NCI-H2029 treated with DMSO at 0.1 percent for 48 hours (cell line): ENCODE data around the gene SNX25.
"Not testable (repeated sequence)": the region's sequence is repeated elsewhere in the genome, so short reads cannot be mapped to it uniquely, and the experiment has no call there.

Experiments
- DNase-seq: peaks from one replicate; lab custom pipeline; 2025; lab: John Stamatoyannopoulos, UW

The SNX25 gene

DNA sequence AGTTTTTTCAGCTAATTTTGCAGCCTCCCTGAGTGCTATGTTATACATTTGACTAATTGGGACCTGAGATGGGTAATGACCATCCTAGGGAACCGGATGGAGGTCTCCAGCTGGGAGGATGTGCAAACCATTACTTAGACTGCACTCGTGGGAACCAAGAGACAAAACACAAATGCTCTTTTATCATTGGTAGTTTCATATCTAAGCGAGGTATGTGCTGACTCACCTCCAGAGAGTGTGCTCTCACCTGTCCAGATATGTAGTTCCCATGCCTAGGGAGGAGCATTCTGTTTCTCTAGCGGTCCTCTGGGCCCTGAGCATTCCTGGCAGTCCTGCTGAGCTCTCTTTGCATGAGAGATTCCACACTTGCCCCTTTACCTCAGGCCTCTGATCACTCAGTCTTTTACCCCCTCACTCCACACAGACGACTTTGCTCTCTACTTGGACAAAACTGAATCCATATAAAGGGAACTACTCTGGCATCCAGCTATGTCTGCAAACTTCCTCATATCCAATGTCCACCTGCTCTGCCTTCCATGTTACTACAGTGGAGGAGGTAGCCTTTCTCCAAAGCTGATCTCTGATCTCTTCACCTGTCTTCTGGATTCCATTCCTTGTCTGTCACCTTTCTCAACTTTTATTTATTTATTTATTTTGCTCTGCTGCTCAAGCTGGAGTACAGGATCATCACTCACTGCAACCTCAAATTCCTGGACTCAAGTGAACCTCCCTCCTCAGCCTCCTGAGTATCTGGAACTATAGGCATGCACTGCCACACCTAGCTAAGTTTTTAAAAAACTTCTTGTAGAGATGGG is 97.9 kb downstream of the SNX25 start:
- no peak for DNase-seq

DNA sequence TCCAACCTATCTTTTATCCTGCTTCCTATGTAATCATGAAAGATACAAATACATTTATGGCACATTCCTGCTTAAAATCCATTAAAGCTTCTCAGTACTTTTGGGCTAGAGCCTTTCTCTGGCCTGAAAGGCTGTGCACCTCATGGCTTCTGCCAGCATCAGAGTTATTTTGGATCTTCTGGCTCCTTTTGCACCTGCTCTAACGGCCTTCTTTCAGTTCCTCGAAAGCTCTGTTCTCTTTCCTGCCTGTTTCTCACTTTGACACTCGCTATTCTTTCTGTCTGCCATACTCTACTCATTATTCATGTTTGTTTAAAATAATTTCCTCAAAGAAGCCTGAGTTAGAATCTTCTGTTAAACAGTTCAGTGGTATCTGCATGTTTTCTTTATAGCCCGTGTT is 100.4 kb downstream of the SNX25 start:
- DNase-seq, result no peak

GRCh38 chr4:185311113-185311888 is 101.9 kb downstream of the SNX25 start:
- DNase-seq, result no peak

DNA sequence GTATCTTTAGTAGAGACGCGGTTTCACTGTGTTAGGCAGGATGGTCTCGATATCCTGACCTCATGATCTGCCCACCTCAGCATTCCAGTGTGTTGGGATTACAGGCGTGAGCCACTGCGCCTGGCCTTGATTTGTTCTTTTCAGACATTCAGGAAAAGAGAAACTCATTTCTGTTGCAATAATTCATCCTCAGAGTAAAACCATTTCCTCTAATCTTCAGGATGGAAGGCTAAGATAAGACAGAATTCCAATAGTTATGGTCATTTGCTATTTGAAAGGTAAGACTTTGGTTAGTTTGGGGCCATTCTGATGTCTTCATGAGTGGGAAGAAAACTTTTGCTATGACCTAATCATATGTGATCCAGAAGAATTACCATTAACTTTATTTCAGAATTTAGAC is 103.3 kb downstream of the SNX25 start:
- DNase-seq, result no peak

DNA sequence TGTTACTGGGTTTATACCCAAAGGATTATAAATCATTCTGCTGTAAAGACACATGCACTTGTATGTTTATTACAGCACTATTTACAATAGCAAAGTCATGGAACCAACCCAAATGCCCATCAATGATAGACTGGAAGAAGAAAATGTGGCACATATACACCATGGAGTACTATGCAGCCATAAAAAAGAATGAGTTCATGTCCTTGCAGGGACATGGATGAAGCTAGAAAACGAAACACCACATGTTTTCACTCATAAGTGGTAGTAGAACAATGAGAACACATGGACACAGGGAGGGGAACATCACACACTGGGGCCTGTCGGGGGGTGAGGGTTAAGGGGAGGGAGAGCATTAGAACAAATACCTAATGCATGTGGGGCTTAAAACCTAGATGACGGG is 108.1 kb downstream of the SNX25 start:
- not testable (repeated sequence) for DNase-seq

GRCh38 chr4:185317880-185318279 is 108.5 kb downstream of the SNX25 start:
- no peak for DNase-seq

DNA sequence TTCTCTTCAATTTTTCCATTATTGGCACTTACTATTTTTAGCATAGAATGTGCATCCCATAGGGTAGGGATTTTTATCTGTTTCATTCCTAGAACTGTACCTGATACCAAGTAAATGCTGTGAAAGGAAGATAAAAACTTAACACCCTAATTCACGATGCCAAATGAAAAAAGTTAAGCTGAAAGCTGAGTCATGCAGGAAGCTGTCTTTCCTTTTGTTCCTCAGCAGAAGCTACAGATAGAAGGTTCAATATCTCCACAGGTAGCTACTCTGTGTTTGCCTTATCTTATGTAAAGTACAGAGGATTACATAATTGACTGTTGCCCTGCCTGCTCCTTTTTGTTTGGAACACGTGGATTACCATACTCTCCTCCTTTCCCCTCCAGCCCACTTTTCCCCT is 109.3 kb downstream of the SNX25 start:
- DNase-seq, result no peak

DNA sequence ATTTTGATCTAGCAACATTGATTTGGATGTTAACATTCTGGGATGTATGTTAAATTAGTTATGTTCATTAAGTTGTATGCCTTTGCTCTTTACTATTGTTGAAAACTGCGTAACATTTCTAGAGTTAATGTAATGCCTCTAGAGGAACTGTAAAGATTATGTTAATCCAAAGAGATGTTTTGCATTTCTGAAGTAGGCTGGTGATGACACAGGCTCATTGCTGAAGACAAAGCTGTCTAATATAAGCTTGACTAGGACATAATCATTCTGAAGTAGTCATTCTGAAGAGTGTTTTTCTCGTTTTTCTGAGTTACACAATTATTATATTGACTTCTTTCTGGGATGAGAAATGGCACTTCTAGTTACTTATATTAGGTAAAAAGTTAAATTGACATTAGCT is 113.4 kb downstream of the SNX25 start:
- no peak for DNase-seq

DNA sequence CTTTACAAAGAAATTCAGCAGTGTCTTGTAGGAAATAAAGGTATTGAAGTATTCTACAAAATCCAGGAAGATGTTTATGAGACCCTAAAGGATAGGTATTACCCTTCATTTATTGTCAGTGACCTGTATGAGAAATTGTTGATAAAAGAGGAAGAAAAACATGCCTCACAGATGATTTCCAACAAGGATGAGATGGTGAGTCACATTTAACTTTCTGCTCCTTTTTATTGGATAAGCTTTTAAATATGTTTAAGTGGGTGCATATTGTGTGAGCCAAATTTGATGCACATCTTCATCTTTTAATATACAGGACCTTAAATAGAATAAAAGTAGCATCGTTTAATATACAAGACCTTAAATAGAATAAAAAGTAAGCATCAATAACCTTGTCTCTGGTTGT is 114.2 kb downstream of the SNX25 start:
- no peak for DNase-seq

DNA sequence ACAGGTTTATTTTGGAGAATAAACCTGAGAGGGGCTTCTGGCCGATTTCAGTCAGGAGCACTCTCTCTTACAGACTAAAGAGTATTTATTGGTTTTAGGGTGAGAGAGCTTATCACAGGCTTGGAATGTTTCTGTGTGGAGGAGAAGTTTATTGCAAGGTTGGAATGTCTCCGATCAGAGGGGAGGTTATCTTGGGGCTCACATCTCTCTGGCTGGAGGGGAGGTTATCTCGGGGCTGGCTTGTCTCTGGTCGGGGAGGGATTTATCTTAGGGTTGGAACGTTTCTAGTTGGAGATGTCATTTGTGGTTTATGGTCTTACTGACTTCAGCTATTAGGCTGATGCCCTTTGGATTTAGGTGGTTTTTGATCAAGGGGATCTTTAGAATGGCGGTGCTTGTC is 115.0 kb downstream of the SNX25 start:
- DNase-seq, result not testable (repeated sequence)

GRCh38 chr4:185325721-185326120 is 116.3 kb downstream of the SNX25 start:
- not testable (repeated sequence) for DNase-seq

- no peak for DNase-seq
These were observed 119.2 kb downstream of the SNX25 start for GRCh38 chr4:185328586-185328985.

- not testable (repeated sequence) for DNase-seq
These were observed 120.6 kb downstream of the SNX25 start for GRCh38 chr4:185329879-185330510.

- DNase-seq, result no peak
These were observed 123.4 kb downstream of the SNX25 start for GRCh38 chr4:185332575-185333464.

- no peak for DNase-seq
These were observed 124.9 kb downstream of the SNX25 start for GRCh38 chr4:185334326-185334725.

DNA sequence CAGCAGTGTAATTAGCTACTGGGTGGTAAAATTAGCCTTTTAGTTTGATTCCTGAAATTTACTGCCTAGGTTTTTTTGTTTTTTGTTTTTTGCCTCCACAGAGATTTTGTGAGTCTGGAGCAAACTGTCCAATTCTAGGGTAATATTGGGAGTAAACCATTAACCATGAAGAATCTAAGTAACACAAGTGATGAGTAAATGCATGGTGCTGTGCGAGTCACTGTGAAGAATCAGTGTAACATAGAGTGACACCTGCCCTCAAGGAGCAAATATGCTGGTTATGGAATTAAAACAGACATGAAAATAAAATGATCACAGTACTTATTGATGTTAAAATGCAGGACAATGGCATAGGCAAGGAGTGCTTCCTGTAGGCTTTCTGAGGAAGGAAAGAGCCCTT is 126.2 kb downstream of the SNX25 start:
- no peak for DNase-seq

- no peak for DNase-seq
These were observed 130.5 kb downstream of the SNX25 start for GRCh38 chr4:185339941-185340340.

DNA sequence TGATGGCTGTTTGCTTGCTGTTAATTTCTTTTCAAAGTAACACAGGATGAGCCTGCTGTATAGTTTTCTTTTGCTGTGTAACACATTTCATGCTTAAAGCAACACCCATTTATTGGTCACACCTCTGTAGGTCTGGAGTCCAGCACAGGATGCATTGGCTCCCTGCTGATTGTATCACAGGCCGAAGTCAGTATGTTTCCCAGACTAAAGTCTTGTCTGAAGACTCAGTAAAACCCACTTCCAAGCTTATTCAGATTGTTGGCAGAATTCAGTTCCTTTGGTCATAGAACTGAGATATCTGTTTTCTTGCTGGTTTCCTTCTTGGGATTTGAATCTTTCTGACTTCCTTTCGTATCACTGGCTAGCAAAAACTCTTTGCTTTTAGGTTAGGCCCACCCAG is 132.0 kb downstream of the SNX25 start:
- no peak for DNase-seq

GRCh38 chr4:185341841-185342240 is 132.4 kb downstream of the SNX25 start:
- DNase-seq, result no peak

DNA sequence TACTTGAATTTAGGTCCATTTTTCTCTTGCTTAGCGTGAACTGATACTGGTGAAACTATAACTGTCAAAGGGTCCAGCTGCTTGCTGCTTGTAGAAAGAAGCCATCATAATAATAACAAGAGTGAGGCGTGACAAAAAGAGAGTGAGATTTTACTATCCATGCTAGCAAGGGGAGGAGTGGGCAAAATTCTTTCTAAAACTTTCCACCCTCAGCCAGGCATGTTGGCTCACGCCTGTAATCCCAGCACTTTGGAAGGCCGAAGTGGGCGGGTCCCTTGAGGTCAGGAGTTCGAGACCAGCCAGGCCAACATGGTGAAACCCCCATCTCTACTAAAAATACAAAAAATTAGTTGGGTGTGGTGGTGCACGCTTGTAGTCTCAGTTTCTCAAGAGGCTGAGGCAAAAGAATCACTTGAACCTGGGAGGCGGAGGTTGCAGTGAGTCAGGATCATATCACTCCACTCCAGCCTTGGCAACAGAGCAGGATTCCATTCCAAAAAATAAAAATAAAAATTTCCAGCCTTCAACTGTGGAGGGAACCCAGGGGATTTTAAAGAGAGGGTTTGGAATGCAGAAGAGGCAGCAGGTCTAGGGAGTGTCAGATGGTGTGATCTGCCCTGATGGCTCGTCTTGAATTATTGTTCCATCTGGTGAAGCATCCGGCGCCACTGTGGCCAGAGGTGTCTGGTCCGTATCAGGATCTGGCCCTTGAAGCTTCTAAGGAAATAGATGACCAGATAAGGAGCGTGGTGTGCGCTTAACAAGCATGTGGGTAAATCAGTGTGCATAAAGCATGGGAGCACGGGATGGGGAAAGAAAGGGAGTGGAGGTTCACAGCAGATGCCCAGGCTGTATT is 134.6 kb downstream of the SNX25 start:
- no peak for DNase-seq
